HUES6 (cell line): ENCODE results near the gene NUDT15.

Experiments used
- H3K27ac ChIP-seq: 2 replicates; pipeline ENCODE4 v1.7.0; 2013; ENCODE audit warnings: low read depth, mild to moderate bottlenecking, low read length, inconsistent platforms
- H3K27me3 ChIP-seq: 2 replicates; pipeline ENCODE4 v1.6.1; 2013; ENCODE audit warnings: low read length; ENCODE audit not compliant: control insufficient read depth, insufficient read depth
- H3K36me3 ChIP-seq: 2 replicates; pipeline ENCODE4 v1.6.1; 2013; ENCODE audit warnings: low read length; ENCODE audit not compliant: control insufficient read depth, insufficient read depth
- H3K4me1 ChIP-seq: 2 replicates; pipeline ENCODE4 v1.6.1; 2013; ENCODE audit warnings: low read length; ENCODE audit not compliant: control insufficient read depth, insufficient read depth
- H3K4me3 ChIP-seq: 2 replicates; pipeline ENCODE4 v1.5.1; 2013; ENCODE audit warnings: low read depth, low read length
- H3K9ac ChIP-seq: one replicate; pipeline ENCODE4 v1.6.1; 2013; ENCODE audit warnings: mild to moderate bottlenecking, low read length
- H3K9me3 ChIP-seq: 2 replicates; pipeline ENCODE4 v1.6.1; 2013; ENCODE audit warnings: low read depth, low read length; ENCODE audit not compliant: control insufficient read depth, insufficient read depth

Gene NUDT15

DNA sequence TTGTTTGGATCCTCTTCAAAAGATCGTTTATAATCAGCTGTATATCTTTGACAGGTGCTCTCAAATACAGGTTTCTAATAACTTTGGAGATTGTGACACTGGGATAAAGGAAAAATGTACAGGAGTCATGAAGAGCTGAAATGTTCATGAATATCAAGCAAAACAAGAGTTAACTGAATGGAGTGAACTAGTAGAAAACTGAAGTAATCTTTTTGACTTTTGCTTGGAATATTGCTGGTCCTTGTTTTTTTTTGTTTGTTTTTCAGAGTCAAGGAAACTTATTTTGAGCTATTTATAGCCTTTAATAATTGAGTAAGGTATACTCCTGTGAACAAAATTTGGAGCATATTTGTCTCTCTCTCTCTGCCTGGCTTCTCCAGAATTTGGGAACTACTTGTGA, 32.0 kb downstream of the NUDT15 start:
- H3K36me3 ChIP-seq, result peaks cover 100% of the 10 kb centered on the region
- no peaks in the 10 kb centered on the region for H3K4me1 ChIP-seq
- peaks cover 83% of the 10 kb centered on the region for H3K9me3 ChIP-seq
- no peak overlapping the region for H3K27ac ChIP-seq
- H3K9ac ChIP-seq, result no peak overlapping the region
- H3K27me3 ChIP-seq, result no peaks in the 10 kb centered on the region
- H3K4me3 ChIP-seq, result no peak overlapping the region

- Histone ChIP-seq H3K36me3 (peaks cover 99% of the 10 kb centered on the region), H3K9ac (no peak overlapping the region), H3K4me1 (no peaks in the 10 kb centered on the region), H3K27ac (no peak overlapping the region), H3K27me3 (no peaks in the 10 kb centered on the region), H3K9me3 (peaks cover 82% of the 10 kb centered on the region), H3K4me3 (no peak overlapping the region)
Measured at GRCh38 chr13:48070942-48071341, 33.4 kb downstream of the NUDT15 start.

DNA sequence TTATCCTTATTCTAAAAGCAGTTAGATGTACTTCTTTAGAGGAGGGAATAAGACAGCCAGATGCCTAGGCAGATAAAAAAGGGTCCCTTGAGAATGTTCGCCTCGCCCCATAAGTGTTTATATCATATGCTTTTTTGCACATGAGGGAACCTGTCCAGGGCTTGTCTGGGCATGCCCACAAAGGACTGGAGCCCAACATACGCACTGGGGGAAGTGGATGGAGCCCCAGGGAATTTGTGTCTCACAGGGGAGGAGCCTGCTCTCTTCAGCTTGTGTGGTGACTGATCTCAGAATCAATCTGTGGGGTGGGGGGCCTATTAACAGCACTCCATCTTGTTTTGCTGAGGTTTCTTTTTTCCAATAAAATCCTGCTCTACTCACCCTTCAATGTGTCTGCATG, 34.8 kb downstream of the NUDT15 start:
- Histone ChIP-seq H3K27ac (0 out of 2 replicates have a peak overlapping the region, but pooled peaks have one; percentile 50), H3K27me3 (no peaks in the 10 kb centered on the region), H3K9ac (no peak overlapping the region), H3K4me1 (no peaks in the 10 kb centered on the region), H3K9me3 (peaks cover 68% of the 10 kb centered on the region), H3K36me3 (peaks cover 99% of the 10 kb centered on the region), H3K4me3 (no peak overlapping the region)

GRCh38 chr13:48072787-48073186, 35.3 kb downstream of the NUDT15 start:
- Histone ChIP-seq H3K4me1 (no peaks in the 10 kb centered on the region), H3K36me3 (peaks cover 99% of the 10 kb centered on the region), H3K4me3 (no peak overlapping the region), H3K27ac (no peak overlapping the region), H3K27me3 (no peaks in the 10 kb centered on the region), H3K9me3 (peaks cover 63% of the 10 kb centered on the region), H3K9ac (no peak overlapping the region)

- Histone ChIP-seq H3K4me1 (no peaks in the 10 kb centered on the region), H3K36me3 (peaks cover 99% of the 10 kb centered on the region), H3K9me3 (peaks cover 51% of the 10 kb centered on the region), H3K27me3 (no peaks in the 10 kb centered on the region), H3K27ac (no peak overlapping the region), H3K4me3 (no peak overlapping the region), H3K9ac (no peak overlapping the region)
Measured at GRCh38 chr13:48074006-48074405, 36.5 kb downstream of the NUDT15 start.

GRCh38 chr13:48078251-48078656, 40.7 kb downstream of the NUDT15 start:
- Histone ChIP-seq H3K36me3 (peaks cover 94% of the 10 kb centered on the region), H3K4me1 (no peaks in the 10 kb centered on the region), H3K27me3 (no peaks in the 10 kb centered on the region), H3K4me3 (no peak overlapping the region), H3K27ac (no peak overlapping the region), H3K9me3 (peaks cover 11% of the 10 kb centered on the region), H3K9ac (no peak overlapping the region)

- Histone ChIP-seq H3K27me3 (no peaks in the 10 kb centered on the region), H3K4me1 (no peaks in the 10 kb centered on the region), H3K4me3 (no peak overlapping the region), H3K36me3 (peaks cover 91% of the 10 kb centered on the region), H3K9me3 (no peaks in the 10 kb centered on the region), H3K27ac (no peak overlapping the region), H3K9ac (no peak overlapping the region)
Measured at GRCh38 chr13:48081739-48082138, 44.2 kb downstream of the NUDT15 start.

DNA sequence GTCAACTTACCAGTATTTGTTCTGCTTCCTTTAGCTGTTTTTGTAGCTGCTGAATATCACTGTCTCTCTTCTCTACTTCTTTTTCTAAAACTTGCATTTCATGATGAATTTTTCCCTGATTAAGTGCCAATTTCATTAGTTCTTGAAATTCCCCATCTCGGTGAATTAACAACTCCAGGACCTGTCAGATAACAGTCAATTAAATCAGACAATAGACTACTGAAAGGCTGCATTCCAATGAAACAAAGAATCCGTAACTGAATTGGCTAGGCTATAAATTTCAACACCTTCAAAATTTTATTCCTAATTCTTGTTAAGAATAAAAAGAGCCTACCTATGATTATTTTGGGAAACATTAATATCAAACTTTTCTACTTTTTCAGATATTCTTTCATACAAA, 48.7 kb downstream of the NUDT15 start:
- H3K27ac ChIP-seq, result peak overlapping the region; percentile 48; the same call in 1 of the 2 replicates
- peaks cover 53% of the 10 kb centered on the region for H3K36me3 ChIP-seq
- no peak overlapping the region for H3K4me3 ChIP-seq
- H3K9me3 ChIP-seq, result no peaks in the 10 kb centered on the region
- no peaks in the 10 kb centered on the region for H3K4me1 ChIP-seq
- H3K9ac ChIP-seq, result no peak overlapping the region
- H3K27me3 ChIP-seq, result no peaks in the 10 kb centered on the region

- peaks cover 2% of the 10 kb centered on the region; the same call in 1 of the 2 replicates for H3K9me3 ChIP-seq
- peak overlapping the region; percentile 94 for H3K4me3 ChIP-seq
- H3K9ac ChIP-seq, result peak overlapping the region; percentile 97
- no peak overlapping the region for H3K27ac ChIP-seq
- peaks cover 4% of the 10 kb centered on the region; the same call in 1 of the 2 replicates for H3K36me3 ChIP-seq
- no peaks in the 10 kb centered on the region for H3K27me3 ChIP-seq
- H3K4me1 ChIP-seq, result peaks cover 27% of the 10 kb centered on the region
Measured at GRCh38 chr13:48093588-48093987, 56.1 kb downstream of the NUDT15 start.

DNA sequence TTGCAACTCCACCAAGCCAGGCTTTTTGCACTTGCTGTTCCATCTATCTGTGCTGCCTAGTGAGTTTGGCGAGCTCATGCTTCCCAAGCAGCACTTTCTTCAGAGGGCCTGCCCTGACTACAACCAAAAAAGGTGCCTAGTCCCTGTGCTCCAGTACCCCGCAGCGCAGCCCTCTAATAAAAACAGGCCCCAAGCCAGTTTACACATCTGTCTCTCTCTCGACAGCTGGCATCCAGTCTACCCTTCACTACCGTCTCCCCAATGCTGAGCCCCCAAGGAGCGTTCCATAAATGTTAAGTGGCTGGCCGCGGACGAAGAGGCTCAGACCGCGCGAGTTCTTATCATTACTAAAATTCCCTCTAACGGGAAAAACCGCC, 56.9 kb downstream of the NUDT15 start:
- H3K9me3 ChIP-seq, result peaks cover 2% of the 10 kb centered on the region; the same call in 1 of the 2 replicates
- no peaks in the 10 kb centered on the region for H3K27me3 ChIP-seq
- no peaks in the 10 kb centered on the region for H3K36me3 ChIP-seq
- peaks cover 27% of the 10 kb centered on the region for H3K4me1 ChIP-seq
- peak overlapping the region; percentile 97 for H3K9ac ChIP-seq
- peak overlapping the region; percentile 95 for H3K27ac ChIP-seq
- H3K4me3 ChIP-seq, result peak overlapping the region; percentile 94

DNA sequence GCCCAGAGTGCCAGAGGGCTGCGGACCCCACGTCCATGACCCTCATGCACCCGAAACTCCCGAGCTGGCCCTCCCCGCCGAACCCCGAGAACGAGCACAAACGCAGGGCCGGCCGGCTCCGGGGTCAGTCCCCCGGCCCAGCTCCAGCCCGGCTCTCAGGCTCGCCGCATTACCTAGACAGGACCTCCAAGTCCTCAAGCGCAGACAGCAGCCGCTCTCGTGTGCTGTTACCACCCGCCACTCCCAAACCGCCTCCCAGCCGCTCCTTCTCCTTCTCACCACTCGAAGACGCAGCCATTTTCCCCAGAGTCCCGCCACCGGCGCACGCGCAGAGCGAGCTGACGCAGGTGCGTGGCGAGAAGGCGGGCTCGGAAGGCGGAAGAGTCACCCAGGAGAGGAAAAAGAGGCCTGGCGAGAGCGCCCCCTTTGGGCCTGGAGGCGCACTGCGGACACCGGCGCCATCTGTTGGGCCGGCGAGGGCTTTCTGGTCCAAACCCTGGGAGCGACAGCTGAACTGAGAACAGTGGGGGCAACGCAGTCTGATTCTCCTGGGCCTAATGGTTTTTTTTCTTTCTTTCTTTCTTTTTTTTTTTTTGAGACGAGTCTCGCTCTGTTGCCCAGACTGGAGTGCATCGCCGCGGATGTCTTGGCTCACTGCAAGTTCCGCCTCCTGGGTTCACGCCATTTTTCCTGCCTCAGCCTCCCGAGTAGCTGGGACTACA, 57.4 kb downstream of the NUDT15 start, which contains the start of gene MED4:
MED4 (minus strand) TSS at position 324 of the 722 bp plus-strand sequence; CDS start at position 298, 26 bp downstream.
- H3K4me1 ChIP-seq, result peaks cover 27% of the 10 kb centered on the region
- no peaks in the 10 kb centered on the region for H3K27me3 ChIP-seq
- H3K9me3 ChIP-seq, result peaks cover 2% of the 10 kb centered on the region; the same call in 1 of the 2 replicates
- H3K27ac ChIP-seq, result peak within 1 kb of the TSS; percentile 95
- H3K4me3 ChIP-seq, result peak within 1 kb of the TSS; percentile 94
- H3K9ac ChIP-seq, result peak within 1 kb of the TSS; percentile 97
- H3K36me3 ChIP-seq, result no peaks in the 10 kb centered on the region
